GM18505 (cell line): ENCODE data around the gene PRPF40B.
"Not testable (repeated sequence)": the region's sequence is repeated elsewhere in the genome, so short reads cannot be mapped to it uniquely, and the experiment has no call there.

Source experiments
- ATAC-seq: cut with Tn5 transposase; IDR thresholded peaks from one replicate; pipeline ENCODE4 v1.9.1; 2021; ENCODE audit not compliant: unreplicated experiment
- POLR2A ChIP-seq: IDR thresholded peaks from 4 replicates; pipeline ENCODE4 v1.6.1; 2011; ENCODE audit warnings: borderline replicate concordance; ENCODE audit not compliant: insufficient read depth, insufficient read length; ENCODE audit errors: extremely low read depth

Gene PRPF40B

GRCh38 chr12:49588281-49588680, 35.1 kb upstream of the PRPF40B start:
- ATAC-seq: no peak
- TF ChIP-seq POLR2A: no peak

- TF ChIP-seq POLR2A: no peak
- no peak for ATAC-seq
Measured at GRCh38 chr12:49588721-49589516, 34.4 kb upstream of the PRPF40B start.

GRCh38 chr12:49598527-49598926, 24.8 kb upstream of the PRPF40B start:
- no peak for TF ChIP-seq POLR2A
- no peak for ATAC-seq

GRCh38 chr12:49599961-49600360, 23.4 kb upstream of the PRPF40B start:
- ATAC-seq: no peak
- no peak for TF ChIP-seq POLR2A

GRCh38 chr12:49603721-49604120, 19.6 kb upstream of the PRPF40B start:
- ATAC-seq: no peak
- no peak for TF ChIP-seq POLR2A

- no peak for TF ChIP-seq POLR2A
- no peak for ATAC-seq
Measured at GRCh38 chr12:49604856-49605255, 18.5 kb upstream of the PRPF40B start.

GRCh38 chr12:49605539-49605938, 17.8 kb upstream of the PRPF40B start, which contains the start of gene FAM186B:
Gene FAM186B, minus strand, starts transcription at chr12:49605639. Its CDS starts 162 bp downstream, at chr12:49605477.
- ATAC-seq: not testable (repeated sequence)

- no peak for ATAC-seq
- TF ChIP-seq POLR2A: no peak
Measured at GRCh38 chr12:49609059-49609874, 14.1 kb upstream of the PRPF40B start.

- no peak for ATAC-seq
- TF ChIP-seq POLR2A: no peak
Measured at GRCh38 chr12:49609875-49610154, 13.5 kb upstream of the PRPF40B start.

GRCh38 chr12:49610785-49611184, 12.6 kb upstream of the PRPF40B start:
- ATAC-seq: not testable (repeated sequence)

- TF ChIP-seq POLR2A: no peak
- no peak for ATAC-seq
Measured at GRCh38 chr12:49612210-49612609, 11.2 kb upstream of the PRPF40B start.

- TF ChIP-seq POLR2A: no peak
- ATAC-seq: no peak
Measured at GRCh38 chr12:49615725-49616124, 7.6 kb upstream of the PRPF40B start.

GRCh38 chr12:49616533-49617219, 6.7 kb upstream of the PRPF40B start:
- no peak for ATAC-seq
- no peak for TF ChIP-seq POLR2A

GRCh38 chr12:49618576-49618975, 4.8 kb upstream of the PRPF40B start:
- TF ChIP-seq POLR2A: no peak
- no peak for ATAC-seq
